ENCODE results near the gene PLPP1. TPM values are rescaled to one million over a fixed set of nuclear protein-coding genes. Genes with fewer than 3 reads are reported as not detected.

The PLPP1 gene
- total and polyA plus RNA-seq, 2 experiments from 2014 or later: 39.1 to 97.1 TPM

- Mint-ChIP-seq H3K9me3 (peaks cover 7% of the 10 kb centered on the region; the same call in 1 of the 3 replicates), H3K36me3 (ENCODE audit: low read depth) (0 out of 3 replicates have a peak, but pooled peaks cover 3% of the 10 kb centered on the region), H3K27ac (no peak overlapping the region), H3K4me1 (peaks cover 12% of the 10 kb centered on the region), H3K4me3 (no peak overlapping the region), H3K27me3 (ENCODE audit: insufficient read depth, low read depth, poor library complexity) (peaks cover 2% of the 10 kb centered on the region)
- H3K4me2 ChIP-seq: no peak overlapping the region
- H3F3A ChIP-seq (replicated peaks; ENCODE audit: low read depth): no peaks in the 10 kb centered on the region
- H3K36me3 ChIP-seq (ENCODE audit: insufficient read depth): no peaks in the 10 kb centered on the region
- H4K20me1 ChIP-seq (replicated peaks; ENCODE audit: insufficient read depth): no peaks in the 10 kb centered on the region
- no peaks in the 10 kb centered on the region for H3K9me2 ChIP-seq (ENCODE audit: insufficient read depth)
- H3K79me2 ChIP-seq (replicated peaks; ENCODE audit: insufficient read depth): no peaks in the 10 kb centered on the region
- H3K27ac ChIP-seq (ENCODE audit: low read depth): no peak overlapping the region
- peaks cover 18% of the 10 kb centered on the region for H3K4me1 ChIP-seq (ENCODE audit: insufficient read depth)
- no peak overlapping the region for H3K4me3 ChIP-seq
- TF ChIP-seq EZH2phosphoT487 (IDR thresholded peaks at IDR 0.05; ENCODE audit: unreplicated experiment): no peak
- TF ChIP-seq ZNF462 (CRISPR knock-in tag; IDR thresholded peaks at IDR 0.05): no peak
- TF ChIP-seq ETS1 (IDR thresholded peaks at IDR 0.05): no peak
- no peak for TF ChIP-seq EZH2 (IDR thresholded peaks at IDR 0.05; ENCODE audit: low read depth, unreplicated experiment)
- TF ChIP-seq, protein P1, sequence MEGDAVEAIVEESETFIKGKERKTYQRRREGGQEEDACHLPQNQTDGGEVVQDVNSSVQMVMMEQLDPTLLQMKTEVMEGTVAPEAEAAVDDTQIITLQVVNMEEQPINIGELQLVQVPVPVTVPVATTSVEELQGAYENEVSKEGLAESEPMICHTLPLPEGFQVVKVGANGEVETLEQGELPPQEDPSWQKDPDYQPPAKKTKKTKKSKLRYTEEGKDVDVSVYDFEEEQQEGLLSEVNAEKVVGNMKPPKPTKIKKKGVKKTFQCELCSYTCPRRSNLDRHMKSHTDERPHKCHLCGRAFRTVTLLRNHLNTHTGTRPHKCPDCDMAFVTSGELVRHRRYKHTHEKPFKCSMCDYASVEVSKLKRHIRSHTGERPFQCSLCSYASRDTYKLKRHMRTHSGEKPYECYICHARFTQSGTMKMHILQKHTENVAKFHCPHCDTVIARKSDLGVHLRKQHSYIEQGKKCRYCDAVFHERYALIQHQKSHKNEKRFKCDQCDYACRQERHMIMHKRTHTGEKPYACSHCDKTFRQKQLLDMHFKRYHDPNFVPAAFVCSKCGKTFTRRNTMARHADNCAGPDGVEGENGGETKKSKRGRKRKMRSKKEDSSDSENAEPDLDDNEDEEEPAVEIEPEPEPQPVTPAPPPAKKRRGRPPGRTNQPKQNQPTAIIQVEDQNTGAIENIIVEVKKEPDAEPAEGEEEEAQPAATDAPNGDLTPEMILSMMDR (conservative IDR thresholded peaks at IDR 0.05; ENCODE audit: low read depth in 2 of 2): no peak
- no peak for TF ChIP-seq STAT1 (IDR thresholded peaks at IDR 0.05; ENCODE audit: unreplicated experiment)
- ATAC-seq (no peak), DNase-seq (ENCODE audit: low spot score) (no peak)
- no peaks in the 10 kb centered on the region for H3K27me3 ChIP-seq (ENCODE audit: insufficient read depth)
- no peak overlapping the region for H2AFZ ChIP-seq
Observed at GRCh38 chr5:55557123-55557522, 22.4 kb upstream of the PLPP1 start.
